H9 (cell line): ENCODE measurements around the gene FHOD3. TPM values are rescaled to one million over a fixed set of nuclear protein-coding genes. Genes with fewer than 3 reads are reported as not detected.
"Not testable (repeated sequence)": the region's sequence is repeated elsewhere in the genome, so short reads cannot be mapped to it uniquely, and the experiment has no call there.

Experiments used
- DNase-seq: peaks from one replicate; pipeline ENCODE4 v3.0.0-alpha.2; 2017
- H2AFZ ChIP-seq: one replicate; pipeline ENCODE4 v1.6.1; 2013; ENCODE audit warnings: mild to moderate bottlenecking, low read length, control low read depth, moderate library complexity
- H2AK5ac ChIP-seq: 2 replicates; pipeline ENCODE4 v1.6.1; 2013; ENCODE audit warnings: low read length, control low read depth, mixed read lengths; ENCODE audit not compliant: insufficient read length
- H2BK120ac ChIP-seq: one replicate; pipeline ENCODE4 v1.6.1; 2013; ENCODE audit warnings: low read depth, mild to moderate bottlenecking, low read length, control low read depth, inconsistent platforms; ENCODE audit not compliant: poor library complexity, severe bottlenecking
- H2BK12ac ChIP-seq: 2 replicates; pipeline ENCODE4 v1.6.1; 2013; ENCODE audit warnings: low read length, control low read depth, mixed read lengths, low read depth; ENCODE audit not compliant: insufficient read length
- H2BK15ac ChIP-seq: 2 replicates; pipeline ENCODE4 v1.6.1; 2013; ENCODE audit warnings: low read depth, low read length, control low read depth
- H2BK20ac ChIP-seq: one replicate; pipeline ENCODE4 v1.6.1; 2013; ENCODE audit warnings: low read depth, mild to moderate bottlenecking, low read length, control low read depth, inconsistent platforms; ENCODE audit not compliant: poor library complexity, severe bottlenecking
- H2BK5ac ChIP-seq: 2 replicates; pipeline ENCODE4 v1.6.1; 2013; ENCODE audit warnings: low read length, control low read depth, mixed read lengths; ENCODE audit not compliant: insufficient read length
- H3K14ac ChIP-seq: 2 replicates; pipeline ENCODE4 v1.6.1; 2013; ENCODE audit warnings: low read length, control low read depth; ENCODE audit not compliant: insufficient read depth
- H3K18ac ChIP-seq: 2 replicates; pipeline ENCODE4 v1.6.1; 2013; ENCODE audit warnings: low read depth, mild to moderate bottlenecking, mixed read lengths, low read length, control low read depth; ENCODE audit not compliant: insufficient read length
- H3K23ac ChIP-seq: 2 replicates; pipeline ENCODE4 v1.6.1; 2013; ENCODE audit warnings: low read length, control low read depth, mixed read lengths, low read depth; ENCODE audit not compliant: insufficient read length
- H3K23me2 ChIP-seq: 2 replicates; pipeline ENCODE4 v1.6.1; 2013; ENCODE audit warnings: low read depth, mild to moderate bottlenecking, mixed read lengths, low read length, control low read depth; ENCODE audit not compliant: insufficient read length, poor library complexity, severe bottlenecking
- H3K27ac ChIP-seq: 2 replicates; pipeline ENCODE4 v1.5.1; 2013; ENCODE audit warnings: low read length, control low read depth, mixed read lengths, low read depth; ENCODE audit not compliant: insufficient read length
- H3K27me3 ChIP-seq: 2 replicates; pipeline ENCODE4 v1.6.1; 2013; ENCODE audit warnings: low read length, control low read depth, inconsistent platforms; ENCODE audit not compliant: insufficient read depth
- H3K4ac ChIP-seq: 2 replicates; pipeline ENCODE4 v1.6.1; 2013; ENCODE audit warnings: low read depth, mild to moderate bottlenecking, control low read depth, inconsistent platforms, low read length, moderate library complexity
- H3K4me1 ChIP-seq: 2 replicates; pipeline ENCODE4 v1.6.1; 2013; ENCODE audit warnings: low read length, control low read depth, inconsistent platforms; ENCODE audit not compliant: insufficient read depth
- H3K4me2 ChIP-seq: 2 replicates; pipeline ENCODE4 v1.6.1; 2013; ENCODE audit warnings: low read length, control low read depth, mixed read lengths; ENCODE audit not compliant: insufficient read length, insufficient read depth
- H3K56ac ChIP-seq: 2 replicates; pipeline ENCODE4 v1.6.1; 2013; ENCODE audit warnings: low read depth, mild to moderate bottlenecking, mixed read lengths, low read length, control low read depth; ENCODE audit not compliant: insufficient read length
- H3K79me1 ChIP-seq: 2 replicates; pipeline ENCODE4 v1.6.1; 2013; ENCODE audit warnings: low read depth, mild to moderate bottlenecking, moderate library complexity, low read length, control low read depth, inconsistent platforms; ENCODE audit not compliant: insufficient read depth, poor library complexity, severe bottlenecking
- H3K79me2 ChIP-seq: 2 replicates; pipeline ENCODE4 v1.6.1; 2013; ENCODE audit warnings: low read length, control low read depth, inconsistent platforms; ENCODE audit not compliant: insufficient read depth
- H3K9ac ChIP-seq: 2 replicates; pipeline ENCODE4 v1.6.1; 2013; ENCODE audit warnings: low read length, control low read depth, mixed read lengths; ENCODE audit not compliant: insufficient read length; ENCODE audit errors: extremely low read depth
- H3K9me3 ChIP-seq: one replicate; pipeline ENCODE4 v1.6.1; 2013; ENCODE audit warnings: low read depth, low read length, inconsistent platforms; ENCODE audit not compliant: control insufficient read depth
- H3T11ph ChIP-seq: one replicate; pipeline ENCODE4 v1.6.1; 2013; ENCODE audit warnings: mild to moderate bottlenecking, low read length, control low read depth, inconsistent platforms
- H4K20me1 ChIP-seq: one replicate; pipeline ENCODE4 v1.6.1; 2013; ENCODE audit not compliant: control insufficient read depth, insufficient read length, insufficient read depth
- H4K5ac ChIP-seq: 2 replicates; pipeline ENCODE4 v1.6.1; 2013; ENCODE audit warnings: low read depth, mild to moderate bottlenecking, mixed read lengths, low read length, control low read depth; ENCODE audit not compliant: insufficient read length
- H4K8ac ChIP-seq: replicated peaks from 2 replicates; pipeline ENCODE4 v1.6.1; 2013; ENCODE audit warnings: low read length, control low read depth, mixed read lengths, low read depth; ENCODE audit not compliant: insufficient read length
- H4K91ac ChIP-seq: 2 replicates; pipeline ENCODE4 v1.6.1; 2013; ENCODE audit warnings: low read depth, mild to moderate bottlenecking, moderate library complexity, mixed read lengths, low read length, control low read depth; ENCODE audit not compliant: insufficient read length
- H3K27ac Mint-ChIP-seq, 3 experiments: 2 replicates in 2 of 3; 3 replicates in 1 of 3; pipeline ENCODE4 v1.8.0; 2020 to 2021; ENCODE audit warnings: mixed read lengths in 3 of 3, mild to moderate bottlenecking in 1 of 3, moderate library complexity in 1 of 3
- H3K27me3 Mint-ChIP-seq: 2 replicates; pipeline ENCODE4 v1.8.0; 2021; ENCODE audit warnings: low read depth, mild to moderate bottlenecking, moderate library complexity, mixed read lengths
- H3K36me3 Mint-ChIP-seq, 3 experiments: 2 replicates in 2 of 3; 3 replicates in 1 of 3; pipeline ENCODE4 v1.8.0; 2020 to 2021; ENCODE audit warnings: low read depth in 3 of 3, mixed read lengths in 3 of 3; ENCODE audit not compliant: insufficient read depth in 1 of 3
- H3K4me1 Mint-ChIP-seq, 2 experiments: 2 replicates each; pipeline ENCODE4 v1.8.0; 2020; ENCODE audit warnings: mixed read lengths in 2 of 2
- H3K4me3 Mint-ChIP-seq, 2 experiments: 2 replicates in 1 of 2; 3 replicates in 1 of 2; pipeline ENCODE4 v1.8.0; 2020 to 2021; ENCODE audit warnings: mild to moderate bottlenecking in 2 of 2, mixed read lengths in 2 of 2, moderate library complexity in 1 of 2
- H3K9me3 Mint-ChIP-seq, 2 experiments: 2 replicates in 1 of 2; 3 replicates in 1 of 2; pipeline ENCODE4 v1.8.0; 2020; ENCODE audit warnings: mild to moderate bottlenecking in 2 of 2, mixed read lengths in 2 of 2, moderate library complexity in 1 of 2
- CTCF ChIP-seq: fragments of 200-600 bp; sonication (generic); conservative IDR thresholded peaks from 3 replicates; pipeline ENCODE4 v1.8.0; 2021; ENCODE audit warnings: antibody characterized with exemption, mild to moderate bottlenecking
- WGBS: extraction: QIAGEN DNeasy Blood & Tissue Kit; methylation state at CpG from one replicate; pipeline ENCODE4 v1.1.7; 2013; ENCODE audit warnings: missing lambda C conversion rate, low lambda C conversion rate, mixed read lengths; ENCODE audit not compliant: insufficient read length; ENCODE audit errors: extremely low coverage; 5-methylcytosine and 5-hydroxymethylcytosine counted together
- total RNA-seq: library from RNA; stranded (reverse); gene quantifications from 2 replicates; pipeline ENCODE4 v1.2.1, GENCODE V29; 2021

The FHOD3 gene
- total RNA-seq, 1 experiment from 2014 or later, result 8.0 TPM

GRCh38 chr18:36719630-36720029 is 422.1 kb downstream of the FHOD3 start:
- H2BK15ac ChIP-seq, result no peak overlapping the region
- H4K20me1 ChIP-seq, result no peaks in the 10 kb centered on the region
- no peak overlapping the region for H3K18ac ChIP-seq
- H2BK12ac ChIP-seq, result no peak overlapping the region
- H2BK5ac ChIP-seq, result no peak overlapping the region
- H3K9ac ChIP-seq, result no peak overlapping the region
- H4K5ac ChIP-seq, result no peak overlapping the region
- no peak overlapping the region for H4K8ac ChIP-seq
- H3K79me1 ChIP-seq, result no peaks in the 10 kb centered on the region
- H2BK120ac ChIP-seq, result no peak overlapping the region
- H3K9me3 ChIP-seq, result no peaks in the 10 kb centered on the region
- no peak overlapping the region for H3K14ac ChIP-seq
- H2BK20ac ChIP-seq, result no peak overlapping the region
- no peak for TF ChIP-seq CTCF
- H3K79me2 ChIP-seq, result no peaks in the 10 kb centered on the region
- H3K4me1 ChIP-seq, result no peaks in the 10 kb centered on the region; the same call in 1 of the 2 replicates
- no peak overlapping the region for H3K27ac ChIP-seq
- H3K27me3 ChIP-seq, result no peaks in the 10 kb centered on the region
- WGBS, result no CpG with 5 or more reads among the region's 2 CpGs
- Mint-ChIP-seq H3K27ac (no peak overlapping the region), H3K9me3 (no peaks in the 10 kb centered on the region), H3K4me1 (peaks cover 5 to 16% of the 10 kb centered on the region in 2 experiments), H3K36me3 (no peaks in the 10 kb centered on the region), H3K4me3 (no peak overlapping the region), H3K27me3 (peaks cover 3% of the 10 kb centered on the region; the same call in 1 of the 2 replicates)
- no peak overlapping the region for H3K4me2 ChIP-seq
- no peaks in the 10 kb centered on the region for H3K23me2 ChIP-seq
- no peak for DNase-seq
- no peak overlapping the region for H3K56ac ChIP-seq
- no peak overlapping the region for H2AK5ac ChIP-seq
- H3K23ac ChIP-seq, result no peak overlapping the region
- no peak overlapping the region for H3T11ph ChIP-seq
- no peak overlapping the region for H4K91ac ChIP-seq
- H2AFZ ChIP-seq, result no peak overlapping the region
- no peak overlapping the region for H3K4ac ChIP-seq

- not testable (repeated sequence) for H3K27me3 Mint-ChIP-seq, H3K4me3 Mint-ChIP-seq, H2BK20ac ChIP-seq
Observed at GRCh38 chr18:36721351-36721750, 423.8 kb downstream of the FHOD3 start.

More at GRCh38 chr18:36721351-36721750, 423.8 kb downstream of the FHOD3 start:
- H3K23me2 ChIP-seq, H3K23ac ChIP-seq, H3K4ac ChIP-seq, DNase-seq, H2AFZ ChIP-seq, H3K9me3 Mint-ChIP-seq, H3K27ac Mint-ChIP-seq, H3K36me3 Mint-ChIP-seq, H2BK5ac ChIP-seq, H3K79me1 ChIP-seq, H2BK12ac ChIP-seq, H3K4me2 ChIP-seq, H3K9ac ChIP-seq, H3K79me2 ChIP-seq, H4K5ac ChIP-seq, H3K56ac ChIP-seq, H3K9me3 ChIP-seq, H3K18ac ChIP-seq, H2BK120ac ChIP-seq, H2BK15ac ChIP-seq, H3K14ac ChIP-seq, H3K4me1 ChIP-seq, H4K20me1 ChIP-seq, H3K27me3 ChIP-seq, H2AK5ac ChIP-seq, H3K27ac ChIP-seq, H3T11ph ChIP-seq, H4K8ac ChIP-seq, H4K91ac ChIP-seq: not testable (repeated sequence)
- H3K4me1 Mint-ChIP-seq, result peaks cover 5 to 16% of the 10 kb centered on the region in 2 experiments
- no CpG with 5 or more reads among the region's 1 CpG for WGBS
